K562 (cell line): ENCODE results near the gene UBE2QL1. TPM values are rescaled to one million over a fixed set of nuclear protein-coding genes. Genes with fewer than 3 reads are reported as not detected.

ENCODE experiments used
- ATAC-seq: fragments of 200-7000 bp; cut with Tn5 transposase; 3 replicates; pipeline ENCODE4 v1.9.1; 2020; ENCODE audit warnings: moderate library complexity
- BruUV-seq: library from RNA; stranded (reverse); fragments of 400-500 nt; replicated peaks from 2 replicates; lab custom pipeline; 2021; lab: Mats Ljungman, UMichigan
- CTCF ChIA-PET: fragments of 300-600 bp; formaldehyde crosslinking; extraction: SDS; loops from one replicate; lab custom pipeline; 2021; ENCODE audit warnings: low intra/inter-chr PET ratio; lab: Yijun Ruan, JAX
- POLR2A ChIA-PET: fragments of 300-600, 350-650 bp; sonication (Branson Sonifier 250); formaldehyde crosslinking; extraction: SDS; loops from one replicate; lab custom pipeline; 2021; ENCODE audit warnings: antibody characterized with exemption, inconsistent platforms; lab: Yijun Ruan, JAX
- DNase-seq, 4 experiments: peaks; one replicate each; pipeline versions ENCODE4 v3.0.0 to v3.0.0-alpha.2; 2011 to 2018; ENCODE audit warnings: low spot score in 3 of 4, mixed read lengths in 3 of 4; ENCODE audit errors: extremely low read depth in 1 of 4
- FAIRE-seq: peaks from 2 replicates; lab custom pipeline; 2011; peaks lifted over from hg19 to GRCh38; lab: Jason Lieb, UNC
- H2AFZ ChIP-seq: 2 replicates; pipeline ENCODE4 v1.6.0; 2011; ENCODE audit warnings: low read depth, low read length, control low read depth, inconsistent platforms
- H3K27ac ChIP-seq: fragments of 200-600 bp; 3 replicates; pipeline ENCODE4 v1.8.0; 2011; ENCODE audit warnings: low read depth, mild to moderate bottlenecking, control low read depth, inconsistent platforms, low read length, moderate library complexity, mixed read lengths; ENCODE audit errors: extremely low read depth
- H3K27me3 ChIP-seq, 2 experiments: fragments of 300-600 bp in 1 of 2; 2 replicates in 1 of 2; 3 replicates in 1 of 2; pipeline versions ENCODE4 v1.6.0 to v1.8.0; 2011; ENCODE audit warnings: inconsistent platforms in 2 of 2, low read length in 2 of 2, mild to moderate bottlenecking in 1 of 2, mixed read lengths in 1 of 2, moderate library complexity in 1 of 2; ENCODE audit not compliant: control insufficient read depth in 2 of 2, insufficient read depth in 2 of 2
- H3K36me3 ChIP-seq: fragments of 300-600 bp; 3 replicates; pipeline ENCODE4 v1.8.0; 2011; ENCODE audit warnings: mild to moderate bottlenecking, low read length, inconsistent platforms; ENCODE audit not compliant: control insufficient read depth, insufficient read depth
- H3K4me1 ChIP-seq, 2 experiments: fragments of 200-600 bp in 1 of 2; replicated peaks in 1 of 2; 2 replicates in 1 of 2; 3 replicates in 1 of 2; pipeline versions ENCODE4 v1.5.1 to v1.8.0; 2011; ENCODE audit warnings: inconsistent platforms in 2 of 2, low read length in 2 of 2, mild to moderate bottlenecking in 1 of 2, mixed read lengths in 1 of 2, moderate library complexity in 1 of 2; ENCODE audit not compliant: control insufficient read depth in 2 of 2, insufficient read depth in 2 of 2
- H3K4me2 ChIP-seq: 2 replicates; pipeline ENCODE4 v1.6.1; 2011; ENCODE audit warnings: low read length, control low read depth, inconsistent platforms, mixed read lengths; ENCODE audit not compliant: insufficient read depth
- H3K4me3 ChIP-seq: fragments of 200-600 bp; sonication (generic), shearing (Covaris generic); 2 replicates; pipeline ENCODE4 v1.5.1; 2016; ENCODE audit warnings: control low read depth, inconsistent platforms
- H3K79me2 ChIP-seq: fragments of 200-600 bp; 3 replicates; pipeline ENCODE4 v1.8.0; 2011; ENCODE audit warnings: low read length, inconsistent platforms; ENCODE audit not compliant: control insufficient read depth, insufficient read depth
- H3K9ac ChIP-seq, 2 experiments: 2 replicates each; pipeline versions ENCODE4 v1.6.0 to v1.6.1; 2011; ENCODE audit warnings: low read depth in 2 of 2, low read length in 2 of 2, control low read depth in 1 of 2, inconsistent platforms in 1 of 2, mild to moderate bottlenecking in 1 of 2, mixed read lengths in 1 of 2; ENCODE audit not compliant: insufficient read depth in 1 of 2
- H3K9me1 ChIP-seq: one replicate; pipeline ENCODE4 v1.6.0; 2011; ENCODE audit warnings: inconsistent platforms, mild to moderate bottlenecking, low read length, moderate library complexity; ENCODE audit not compliant: control insufficient read depth, insufficient read depth
- H3K9me3 ChIP-seq: replicated peaks from 2 replicates; pipeline ENCODE4 v1.5.1; 2011; ENCODE audit warnings: low read depth, low read length, inconsistent platforms; ENCODE audit not compliant: control insufficient read depth, insufficient read depth
- H4K20me1 ChIP-seq: replicated peaks from 2 replicates; pipeline ENCODE4 v1.6.1; 2011; ENCODE audit warnings: low read length, inconsistent platforms, mixed read lengths; ENCODE audit not compliant: control insufficient read depth, insufficient read depth
- ELF4 ChIP-seq: fragments of 450-650 bp; formaldehyde crosslinking; IDR thresholded peaks from 2 replicates; pipeline ENCODE4 v1.4.0; 2022; ENCODE audit warnings: missing genetic modification characterization
- YBX1 ChIP-seq: fragments of 450-650 bp; IDR thresholded peaks from 2 replicates; pipeline ENCODE4 v1.7.1; 2016; ENCODE audit warnings: mild to moderate bottlenecking
- ZNF431 ChIP-seq: sonication (generic); formaldehyde crosslinking; IDR thresholded peaks from 2 replicates; pipeline ENCODE4 v1.8.0; 2022; ENCODE audit warnings: mild to moderate bottlenecking, missing genetic modification reagents
- WGBS: fragments of 100-300 bp; shearing (Covaris generic); methylation state at CpG from one replicate; pipeline ENCODE4 v1.1.6; 2016; ENCODE audit warnings: low coverage, mixed read lengths; ENCODE audit not compliant: insufficient coverage; ENCODE audit errors: missing lambda C conversion rate; 5-methylcytosine and 5-hydroxymethylcytosine counted together
- in situ Hi-C: fragments of 300-500 bp; cut with MboI; formaldehyde crosslinking; loops from 4 replicates; pipeline ENCODE4 v1.15.0; 2018; ENCODE audit warnings: inconsistent platforms, mixed read lengths
- intact Hi-C: fragments of 100-400 bp; cut with micrococcal nuclease; formaldehyde crosslinking; loops from 2 replicates; pipeline ENCODE4 v1.14.2; 2022
- polyA plus RNA-seq, 8 experiments: library from polyadenylated mRNA; depleted of rRNA in 4 of 8; stranded (reverse) in 5 of 8; unstranded in 3 of 8; fragments of >200 nt; fragmentation: Nextera tagmentation in 2 of 8; fragmentation: Illumina TruSeq in 1 of 8; extraction: Ambion mirVana in 2 of 8; extraction: Trizol in 1 of 8; gene quantifications; 2 replicates each; pipeline versions ENCODE4 v1.2.1 to v1.2.3, GENCODE V29; 2011 to 2014; ENCODE audit warnings: inconsistent platforms in 1 of 8, missing spikeins in 1 of 8
- total RNA-seq, 7 experiments: library from RNA; depleted of rRNA in 6 of 7; stranded (reverse); fragments of >200 nt in 6 of 7; fragmentation: Illumina TruSeq in 2 of 7; extraction: Trizol in 2 of 7; gene quantifications; 2 replicates each; pipeline versions ENCODE4 v1.2.1 to v1.2.3, GENCODE V29; 2011 to 2021; ENCODE audit warnings: low replicate concordance in 1 of 7
- TF ChIP-seq, protein P1 (sequence below): IDR thresholded peaks from 2 replicates; pipeline ENCODE4 v1.6.1; 2016; ENCODE audit warnings: missing genetic modification characterization, missing compliant biosample characterization

The UBE2QL1 gene
- total and polyA plus RNA-seq, 9 of the 15 experiments (the other 6 are each of a cell fraction or from before 2014, with no cell fraction given): not detected

DNA sequence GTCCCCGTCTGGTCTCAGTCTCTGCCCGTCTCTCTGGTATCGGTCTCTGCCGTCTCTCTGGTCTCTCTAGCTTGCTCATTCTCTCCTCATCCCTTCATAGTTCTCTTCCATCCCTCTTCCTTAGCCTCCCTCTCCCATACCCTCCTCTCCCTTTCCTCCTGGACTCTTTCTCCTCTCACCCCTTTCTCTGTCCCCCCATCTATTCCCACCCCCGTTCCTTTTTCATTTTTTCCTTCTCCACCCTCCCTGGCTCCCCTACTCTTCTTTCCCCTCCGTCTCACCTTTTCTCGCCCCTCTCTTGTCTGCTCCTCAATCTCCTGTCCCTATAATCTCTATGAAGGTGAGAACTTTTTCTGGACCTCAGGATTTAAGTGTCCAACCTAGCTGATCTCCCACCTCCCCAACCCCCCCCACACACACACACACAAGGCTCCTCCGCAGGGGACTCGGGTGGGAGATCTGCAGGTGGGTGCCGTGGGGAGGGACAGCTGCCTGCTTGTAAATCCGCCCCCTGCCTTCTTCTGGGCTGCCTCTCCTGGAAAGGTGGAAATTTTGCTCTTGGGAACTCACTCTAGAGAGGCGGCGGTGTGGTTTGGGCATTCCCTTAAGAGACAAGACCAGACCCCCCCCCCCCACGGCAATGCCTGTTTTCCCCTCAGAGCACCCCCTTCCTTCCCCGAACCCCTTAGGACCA lies 953 bp downstream of the UBE2QL1 start:
- no peak for DNase-seq
- Histone ChIP-seq H3K27ac (no peak overlapping the region), H4K20me1 (no peaks in the 10 kb centered on the region), H3K9me1 (no peaks in the 10 kb centered on the region), H3K36me3 (no peaks in the 10 kb centered on the region), H3K9ac (no peak overlapping the region), H3K9me3 (peaks cover 7% of the 10 kb centered on the region; the same call in 1 of the 2 replicates), H3K4me1 (peaks cover 0 to 5% of the 10 kb centered on the region in 2 experiments; a peak in 1 of 5 replicates), H3K27me3 (peaks cover 18 to 50% of the 10 kb centered on the region in 2 experiments), H3K4me2 (no peak overlapping the region)
- CTCF ChIA-PET: no interaction called here
- no peak for FAIRE-seq
- BruUV-seq: no TSS peak
- POLR2A ChIA-PET: no interaction called here
- intact Hi-C loops (no loop called here), in situ Hi-C loops (no loop called here)
- TF ChIP-seq, protein P1, sequence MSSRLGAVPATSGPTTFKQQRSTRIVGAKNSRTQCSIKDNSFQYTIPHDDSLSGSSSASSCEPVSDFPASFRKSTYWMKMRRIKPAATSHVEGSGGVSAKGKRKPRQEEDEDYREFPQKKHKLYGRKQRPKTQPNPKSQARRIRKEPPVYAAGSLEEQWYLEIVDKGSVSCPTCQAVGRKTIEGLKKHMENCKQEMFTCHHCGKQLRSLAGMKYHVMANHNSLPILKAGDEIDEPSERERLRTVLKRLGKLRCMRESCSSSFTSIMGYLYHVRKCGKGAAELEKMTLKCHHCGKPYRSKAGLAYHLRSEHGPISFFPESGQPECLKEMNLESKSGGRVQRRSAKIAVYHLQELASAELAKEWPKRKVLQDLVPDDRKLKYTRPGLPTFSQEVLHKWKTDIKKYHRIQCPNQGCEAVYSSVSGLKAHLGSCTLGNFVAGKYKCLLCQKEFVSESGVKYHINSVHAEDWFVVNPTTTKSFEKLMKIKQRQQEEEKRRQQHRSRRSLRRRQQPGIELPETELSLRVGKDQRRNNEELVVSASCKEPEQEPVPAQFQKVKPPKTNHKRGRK (tag): peak; percentile 38; the same call in 1 of the 2 replicates
- TF ChIP-seq ELF4 (CRISPR knock-in tag) (0 out of 2 replicates have a peak, but pooled peaks have one; percentile 17), ZNF431 (CRISPR knock-in tag) (no peak), YBX1 (no peak)
- TF ChIP-seq, all 486 proteins: peak for 2
- H3K4me3 ChIP-seq: no peak overlapping the region
- 2% methylated on average over 11 of the region's 15 CpGs for WGBS
- no peak overlapping the region for H2AFZ ChIP-seq
- H3K79me2 ChIP-seq: no peaks in the 10 kb centered on the region
- no peak for ATAC-seq
